SK-N-MC (cell line): ENCODE data around the gene PLP2.

Experiments used
- EZH2 ChIP-seq: fragments of 200-600 bp; sonication (generic); IDR thresholded peaks from one replicate; pipeline ENCODE4 v1.6.1; 2017; ENCODE audit warnings: antibody characterized with exemption
- FOXP2 ChIP-seq: optimal IDR thresholded peaks from 2 replicates; pipeline ENCODE3; 2011; ENCODE audit warnings: mild to moderate bottlenecking, moderate library complexity; ENCODE audit not compliant: insufficient read depth; ENCODE audit errors: extremely low read length, control extremely low read depth
- POLR2AphosphoS5 ChIP-seq: IDR thresholded peaks from 2 replicates; pipeline ENCODE4 v1.6.1; 2012; ENCODE audit warnings: mild to moderate bottlenecking, low read depth, low read length, borderline replicate concordance

- TF ChIP-seq POLR2AphosphoS5 (peak; percentile 89), EZH2 (no peak), FOXP2 (no peak)
These were observed 19.3 kb downstream of the PLP2 start for GRCh38 chrX:49190821-49191573.
